HG03460 (cell line): ENCODE data around the gene TMEM135.
"Not testable (repeated sequence)": the region's sequence is repeated elsewhere in the genome, so short reads cannot be mapped to it uniquely, and the experiment has no call there.

ENCODE experiments used
- ATAC-seq: cut with Tn5 transposase; IDR thresholded peaks from one replicate; pipeline ENCODE4 v1.9.1; 2021; ENCODE audit not compliant: unreplicated experiment

Gene TMEM135

GRCh38 chr11:87139475-87139874 is 101.7 kb downstream of the TMEM135 start:
- ATAC-seq: no peak

DNA sequence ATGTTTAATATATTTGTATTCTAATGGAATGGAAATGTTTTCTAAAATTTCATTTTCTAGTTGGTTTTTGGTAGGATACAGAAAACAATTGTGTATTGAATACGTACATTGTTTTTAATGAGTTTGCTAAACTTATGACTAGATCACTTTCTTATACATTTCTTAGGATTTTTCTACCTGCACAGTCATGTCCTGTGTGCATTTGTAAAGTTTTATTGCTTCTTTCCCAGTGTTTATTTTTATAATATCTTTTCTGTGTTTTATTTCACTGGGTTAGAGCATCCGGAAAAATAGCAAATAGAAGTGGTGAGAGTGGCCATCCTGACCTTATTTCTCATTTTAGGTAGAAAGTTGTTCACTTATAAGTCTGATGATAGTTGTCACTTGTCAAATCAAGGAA is 103.6 kb downstream of the TMEM135 start:
- no peak for ATAC-seq

DNA sequence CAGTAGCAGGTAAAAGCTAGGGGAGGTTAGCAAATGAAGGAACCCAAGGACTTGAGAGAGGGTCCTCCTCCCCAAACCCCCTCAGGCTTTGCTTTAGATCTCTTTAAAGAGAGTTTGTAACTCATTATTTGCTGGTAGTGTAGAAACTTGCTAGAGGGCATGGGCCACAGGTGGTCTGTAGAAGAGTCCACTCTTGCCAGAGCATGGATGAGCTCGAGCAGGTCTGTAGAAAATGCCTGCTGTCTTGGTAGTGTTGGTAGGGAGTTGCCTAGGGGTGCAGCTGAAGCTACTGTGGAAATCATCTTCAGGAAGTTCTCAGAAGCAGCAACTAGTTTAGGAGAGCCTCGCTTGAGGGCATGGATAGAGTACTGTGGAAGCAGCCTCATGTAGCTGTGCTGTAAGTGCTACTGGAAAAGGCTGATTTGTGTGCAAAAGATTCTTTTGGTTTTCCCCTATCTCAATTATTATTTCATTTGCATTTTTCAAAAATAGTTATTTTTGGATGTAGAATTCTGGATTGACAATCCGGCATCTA is 104.3 kb downstream of the TMEM135 start:
- ATAC-seq: no peak

DNA sequence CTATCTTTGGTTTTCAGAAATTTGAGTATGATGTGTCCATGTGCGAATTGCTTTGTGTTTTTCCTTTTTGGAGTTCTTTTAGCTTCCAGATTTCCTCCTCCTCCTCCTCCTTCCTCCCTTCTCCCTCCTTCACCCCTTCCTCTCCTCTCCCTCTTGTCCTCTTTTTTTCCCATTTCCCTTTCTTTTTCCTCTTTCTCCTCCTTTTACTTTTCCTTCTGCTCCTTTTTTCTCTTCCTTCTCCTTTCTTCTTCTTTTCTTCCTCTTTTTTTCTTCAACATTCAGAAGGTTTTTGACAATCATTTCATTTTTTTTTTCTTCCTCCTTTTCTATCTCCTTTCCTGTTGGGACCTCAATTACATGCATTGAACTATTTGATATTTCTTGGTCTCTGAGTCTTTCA is 104.9 kb downstream of the TMEM135 start:
- no peak for ATAC-seq

GRCh38 chr11:87143641-87144040 is 105.9 kb downstream of the TMEM135 start:
- no peak for ATAC-seq

DNA sequence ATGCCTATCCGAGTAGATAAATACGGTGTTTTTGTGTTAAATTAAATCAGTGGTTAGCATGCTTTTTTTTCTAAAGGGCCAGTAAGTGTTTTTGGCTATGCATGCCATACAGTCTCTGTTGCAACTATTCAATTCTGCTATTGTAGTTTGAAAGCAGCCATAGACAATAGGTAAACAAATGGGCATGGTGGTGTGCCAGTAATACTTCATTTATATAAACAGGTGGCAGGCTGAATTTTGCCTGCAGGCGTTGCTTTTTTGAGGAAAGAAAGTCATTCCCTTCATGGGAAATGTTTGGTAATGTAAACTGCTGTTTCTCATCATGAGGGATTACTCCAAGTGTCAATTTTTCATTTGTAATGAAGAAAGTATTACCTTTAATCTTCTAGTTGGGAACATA is 106.5 kb downstream of the TMEM135 start:
- ATAC-seq: no peak

GRCh38 chr11:87148749-87149148 is 111.0 kb downstream of the TMEM135 start:
- no peak for ATAC-seq

DNA sequence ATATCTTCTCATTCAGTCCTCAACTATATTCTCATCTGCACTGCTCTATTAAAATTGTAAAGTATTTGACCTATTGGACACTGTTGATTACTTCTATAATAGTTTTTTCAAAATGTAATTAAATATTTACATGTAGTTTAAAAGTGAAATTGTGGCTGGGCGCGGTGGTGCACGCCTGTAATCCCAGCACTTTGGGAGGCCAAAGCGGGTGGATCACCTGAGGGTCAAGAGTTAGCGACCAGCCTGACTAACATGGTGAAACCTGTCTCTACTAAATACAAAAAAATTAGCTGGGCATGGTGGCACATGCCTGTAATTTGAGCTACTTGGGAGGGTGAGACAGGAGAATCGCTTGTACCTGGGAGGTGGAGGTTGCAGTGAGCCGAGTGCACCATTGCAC is 112.0 kb downstream of the TMEM135 start:
- ATAC-seq: not testable (repeated sequence)

DNA sequence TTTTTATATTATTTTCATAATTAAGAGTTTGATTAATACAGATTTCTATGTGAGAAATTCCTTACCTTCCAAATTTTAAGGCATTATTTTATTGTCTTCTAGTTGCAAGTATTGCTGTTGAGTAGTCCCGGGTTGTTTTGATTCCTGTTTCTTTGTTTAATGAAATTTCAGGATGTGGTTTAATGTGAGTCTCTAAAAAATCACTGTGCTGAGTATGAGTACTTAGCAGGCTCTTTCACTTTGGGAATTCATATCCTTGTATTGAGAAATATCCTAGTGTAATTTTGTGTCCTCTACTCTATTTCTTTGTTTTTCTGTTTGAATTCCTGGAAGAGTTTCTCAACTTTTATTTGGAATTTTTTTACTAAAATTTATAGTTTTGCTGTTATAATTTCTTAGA is 113.2 kb downstream of the TMEM135 start:
- ATAC-seq: no peak

DNA sequence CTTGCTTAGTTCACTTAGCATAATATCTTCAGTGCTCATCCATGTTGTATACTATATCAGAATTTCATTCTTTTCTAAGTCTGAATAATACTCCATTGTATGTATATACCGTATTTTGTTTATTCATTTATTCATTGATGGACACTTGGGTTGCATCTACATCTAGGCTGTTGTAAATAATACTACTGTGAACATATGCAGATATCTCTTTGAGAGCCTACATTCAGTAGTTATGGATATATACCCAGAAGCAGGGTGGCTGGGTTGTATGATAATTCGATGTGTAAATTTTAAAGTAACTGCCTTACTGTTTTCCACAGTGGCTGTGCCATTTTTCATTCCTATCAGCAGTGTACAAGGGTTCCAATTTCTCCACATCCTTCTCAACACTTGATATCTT is 116.5 kb downstream of the TMEM135 start:
- ATAC-seq: no peak

DNA sequence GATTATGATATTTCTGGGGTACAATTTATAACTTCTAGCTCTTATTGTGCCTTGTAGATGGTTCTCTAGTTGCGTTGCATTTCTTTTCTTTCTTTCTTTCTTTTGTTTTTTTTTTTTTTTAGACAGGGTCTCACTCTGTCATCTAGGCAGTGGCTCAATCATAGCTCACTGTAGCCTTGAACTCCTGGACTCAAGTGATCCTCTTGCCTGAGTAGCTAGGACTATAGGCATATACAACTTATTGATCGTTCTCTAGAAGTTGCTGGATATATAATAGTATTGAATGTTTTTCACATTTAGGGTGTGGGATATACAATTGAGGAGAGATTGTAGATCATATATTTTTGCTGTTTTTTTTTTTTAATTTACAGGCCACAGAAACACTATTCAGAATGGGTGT is 119.2 kb downstream of the TMEM135 start:
- no peak for ATAC-seq

DNA sequence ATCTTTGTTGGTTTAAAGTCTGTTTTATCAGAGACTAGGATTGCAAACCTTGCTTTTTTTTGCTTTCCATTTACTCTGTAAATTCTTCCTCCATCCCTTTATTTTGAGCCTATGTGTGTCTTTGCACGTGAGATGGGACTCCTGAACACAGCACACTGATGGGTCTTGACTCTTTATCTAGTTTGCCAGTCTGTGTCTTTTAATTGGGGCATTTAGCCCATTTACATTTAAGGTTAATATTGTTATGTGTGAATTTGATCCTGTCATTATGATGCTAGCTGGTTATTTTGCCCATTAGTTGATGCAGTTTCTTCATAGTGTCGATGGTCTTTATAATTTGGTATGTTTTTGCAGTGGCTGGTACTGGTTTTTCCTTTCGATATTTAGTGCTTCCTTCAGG is 131.3 kb downstream of the TMEM135 start:
- not testable (repeated sequence) for ATAC-seq

GRCh38 chr11:87173185-87174039 is 135.7 kb downstream of the TMEM135 start:
- no peak for ATAC-seq

GRCh38 chr11:87174870-87175269 is 137.1 kb downstream of the TMEM135 start:
- no peak for ATAC-seq

DNA sequence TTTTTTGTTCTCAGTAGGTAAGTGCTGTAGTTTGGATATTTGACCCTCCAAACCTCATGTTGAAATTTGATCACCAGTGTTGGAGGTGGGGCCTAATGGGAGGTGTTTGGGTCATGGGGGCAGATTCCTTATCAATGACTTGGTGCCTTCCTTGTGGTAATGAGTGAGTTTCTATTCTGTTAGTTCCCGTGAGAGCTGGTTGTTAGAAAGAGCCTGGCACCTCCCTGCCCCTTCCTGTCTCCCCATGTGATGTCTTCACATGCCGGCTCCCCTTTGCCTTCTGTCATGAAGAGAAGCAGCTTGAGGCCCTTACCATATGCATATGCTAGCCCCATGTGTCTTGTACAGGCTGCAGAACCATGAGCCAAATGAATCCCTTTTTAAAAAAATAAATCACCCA is 138.3 kb downstream of the TMEM135 start:
- ATAC-seq: no peak

DNA sequence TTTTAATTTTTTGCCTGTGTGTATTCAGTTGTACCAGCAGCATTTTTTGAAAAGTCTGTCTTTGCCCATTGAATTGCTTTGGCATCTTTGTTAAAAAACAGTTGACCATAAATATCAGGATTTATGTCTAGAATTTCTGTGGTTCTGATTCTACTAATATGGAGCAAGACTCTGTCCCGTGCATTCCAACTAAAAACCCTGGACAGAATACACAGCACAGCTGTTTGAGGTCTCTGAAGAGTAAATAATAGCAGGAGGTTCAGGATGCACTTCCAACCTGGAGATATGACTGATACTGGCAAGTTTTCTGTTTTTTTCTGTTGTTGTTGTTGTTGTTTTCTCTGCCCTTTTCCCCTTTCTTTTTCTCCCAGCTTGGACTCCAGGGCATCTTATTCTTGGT is 141.9 kb downstream of the TMEM135 start:
- ATAC-seq: no peak

DNA sequence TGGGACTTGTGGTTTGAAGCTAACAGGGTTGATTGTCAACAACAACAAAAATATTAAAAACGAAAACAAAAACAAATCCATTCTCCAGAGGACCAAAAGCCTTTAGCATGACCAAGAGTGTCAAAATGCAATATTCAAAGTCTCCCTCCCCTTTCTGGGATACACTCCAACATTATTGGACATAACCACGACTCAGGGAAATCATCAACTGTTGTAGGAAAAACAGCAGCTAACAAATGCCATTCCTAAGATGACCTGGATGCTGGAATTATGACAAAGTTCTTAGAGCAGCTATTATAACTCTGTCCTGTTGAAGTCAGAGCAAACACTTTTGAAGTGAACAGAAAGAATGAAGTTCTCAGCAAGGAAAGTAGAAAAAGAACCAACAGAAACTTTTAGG is 143.0 kb downstream of the TMEM135 start:
- ATAC-seq: no peak

GRCh38 chr11:87181143-87181542 is 143.4 kb downstream of the TMEM135 start:
- ATAC-seq: no peak

DNA sequence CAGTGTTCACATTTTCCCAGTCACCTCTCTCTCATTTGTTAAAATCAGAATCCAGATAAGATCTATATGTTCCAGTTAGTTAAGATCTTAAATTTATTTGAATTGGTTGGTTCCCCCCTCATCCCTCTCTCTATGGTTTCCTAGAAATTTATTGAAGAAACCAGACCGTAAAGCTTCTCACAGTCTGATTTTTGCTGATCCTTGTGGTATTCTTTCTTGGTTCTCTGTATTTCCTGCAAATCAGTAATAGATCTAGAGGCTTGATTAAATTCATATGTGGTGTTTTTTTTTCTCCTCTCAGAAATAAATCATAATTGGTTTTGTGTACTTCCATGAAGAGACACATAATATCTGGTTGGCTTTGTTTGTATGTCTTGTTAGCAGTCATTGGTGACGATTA is 147.5 kb downstream of the TMEM135 start:
- no peak for ATAC-seq

GRCh38 chr11:87187076-87187475 is 149.3 kb downstream of the TMEM135 start:
- ATAC-seq: no peak

DNA sequence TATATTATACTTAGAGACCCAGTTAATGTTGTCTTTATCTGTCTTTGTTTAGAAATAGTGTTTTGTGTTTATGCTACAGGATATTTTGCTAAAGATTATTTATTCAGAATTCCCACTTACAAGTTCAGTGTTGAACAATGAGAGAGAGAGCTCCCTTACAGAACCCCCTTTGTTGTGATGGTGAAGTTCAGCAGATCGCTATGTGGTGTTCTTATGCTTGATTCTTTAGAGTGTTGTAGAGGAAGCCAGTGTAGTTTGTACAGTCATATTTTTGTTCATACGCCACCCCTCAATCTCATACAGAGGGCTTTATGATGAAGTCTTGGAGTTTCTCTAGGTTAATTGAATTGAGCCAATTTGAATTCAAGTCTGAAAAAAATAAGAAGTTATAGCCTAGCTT is 150.2 kb downstream of the TMEM135 start:
- no peak for ATAC-seq

DNA sequence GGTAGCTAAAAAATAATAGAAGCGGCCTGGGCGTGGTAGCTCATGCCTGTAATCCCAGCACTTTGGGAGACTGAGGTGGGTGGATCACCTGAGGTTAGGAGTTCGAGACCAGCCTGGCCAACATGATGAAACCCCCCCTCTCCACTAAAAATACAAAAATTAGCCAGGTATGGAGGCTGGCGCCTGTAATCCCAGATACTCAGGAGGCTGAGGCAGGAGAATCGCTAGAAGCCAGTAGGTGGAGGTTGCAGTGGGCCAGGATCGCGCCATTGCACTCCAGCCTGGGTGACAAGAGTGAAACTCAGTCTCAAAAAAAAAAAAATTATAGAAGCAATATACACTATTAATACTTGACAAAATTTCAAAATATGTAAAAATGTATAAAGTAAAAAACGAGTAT is 150.7 kb downstream of the TMEM135 start:
- ATAC-seq: not testable (repeated sequence)

GRCh38 chr11:87188921-87189320 is 151.2 kb downstream of the TMEM135 start:
- ATAC-seq: not testable (repeated sequence)
